Epithelial cell of esophagus (primary cell): ENCODE data around the gene DIRAS3.

Source experiments
- DNase-seq: peaks from one replicate; pipeline ENCODE4 v3.0.0; 2010; ENCODE audit warnings: low read depth
- H3K4me3 ChIP-seq: 2 replicates; pipeline ENCODE4 v1.5.1; 2011; ENCODE audit warnings: mild to moderate bottlenecking, low read length, control low read depth
- CTCF ChIP-seq: IDR thresholded peaks from 2 replicates; pipeline ENCODE4 v1.5.1; 2011; ENCODE audit warnings: low read depth, mild to moderate bottlenecking, low read length, control low read depth, inconsistent platforms; ENCODE audit not compliant: insufficient read depth; ENCODE audit errors: missing control alignments

Gene DIRAS3

GRCh38 chr1:68028566-68028965 lies 21.9 kb downstream of the DIRAS3 start:
- H3K4me3 ChIP-seq = no peak overlapping the region
- no peak for TF ChIP-seq CTCF
- DNase-seq = no peak

- no peak for TF ChIP-seq CTCF
- DNase-seq = no peak
- no peak overlapping the region for H3K4me3 ChIP-seq
Observed at GRCh38 chr1:68024635-68025338, 25.6 kb downstream of the DIRAS3 start.

- no peak overlapping the region for H3K4me3 ChIP-seq
- no peak for TF ChIP-seq CTCF
- DNase-seq = no peak
Observed at GRCh38 chr1:68016381-68016780, 34.0 kb downstream of the DIRAS3 start.

GRCh38 chr1:68015971-68016370 lies 34.5 kb downstream of the DIRAS3 start:
- H3K4me3 ChIP-seq = no peak overlapping the region
- no peak for TF ChIP-seq CTCF
- no peak for DNase-seq

GRCh38 chr1:68015369-68015768 lies 35.1 kb downstream of the DIRAS3 start:
- no peak for TF ChIP-seq CTCF
- no peak overlapping the region for H3K4me3 ChIP-seq
- DNase-seq = no peak

- TF ChIP-seq CTCF = no peak
- no peak for DNase-seq
- no peak overlapping the region for H3K4me3 ChIP-seq
Observed at GRCh38 chr1:68013351-68013750, 37.1 kb downstream of the DIRAS3 start.
